Ovary (tissue), 9 donors: ENCODE data around the gene MAT2A. TPM values are rescaled to one million over a fixed set of nuclear protein-coding genes. Genes with fewer than 3 reads are reported as not detected.

ENCODE experiments used
- DNase-seq, 5 donors: peaks; one replicate each; pipeline ENCODE4 v3.0.0-alpha.2; 2019 to 2020
- H3K27ac ChIP-seq, 2 donors: fragments of 200-600 bp; one replicate each; pipeline versions ENCODE4 v1.5.1 to v1.8.0; 2019 to 2022
- H3K27me3 ChIP-seq: fragments of 200-600 bp; one replicate; pipeline ENCODE4 v1.8.0; 2022
- H3K36me3 ChIP-seq: fragments of 200-600 bp; sonication (generic); one replicate; pipeline ENCODE4 v1.5.1; 2019
- H3K4me1 ChIP-seq: one replicate; pipeline ENCODE4 v1.8.1; 2013; ENCODE audit warnings: mild to moderate bottlenecking, moderate library complexity; ENCODE audit not compliant: insufficient read depth
- H3K4me3 ChIP-seq: fragments of 200-600 bp; sonication (generic); one replicate; pipeline ENCODE4 v1.5.1; 2017
- H3K9me3 ChIP-seq, 2 donors: fragments of 200-600 bp in 1 of 2; sonication (generic) in 1 of 2; one replicate each; pipeline versions ENCODE4 v1.5.1 to v1.8.1; 2013 to 2019; ENCODE audit warnings: mild to moderate bottlenecking in 1 of 2, moderate library complexity in 1 of 2
- CTCF ChIP-seq, 3 donors: fragments of 450-650 bp in 2 of 3; fragments of 200-600 bp in 1 of 3; IDR thresholded peaks; one replicate each; pipeline versions ENCODE4 v1.5.1 to v1.8.0; 2016 to 2022; ENCODE audit warnings: antibody characterized with exemption in 3 of 3, mild to moderate bottlenecking in 1 of 3
- EP300 ChIP-seq: sonication (generic); formaldehyde crosslinking; IDR thresholded peaks from one replicate; pipeline ENCODE4 v1.6.1; 2017; ENCODE audit warnings: antibody characterized with exemption
- POLR2A ChIP-seq: fragments of 450-650 bp; IDR thresholded peaks from one replicate; pipeline ENCODE4 v1.6.1; 2017; ENCODE audit warnings: antibody characterized with exemption, mild to moderate bottlenecking, moderate library complexity
- WGBS, 3 donors: extraction: QIAGEN DNeasy Blood & Tissue Kit in 1 of 3; methylation state at CpG; one replicate each; pipeline versions ENCODE4 v1.1.5 to v1.1.7; 2013 to 2017; 5-methylcytosine and 5-hydroxymethylcytosine counted together
- intact Hi-C, 4 donors: fragments of 100-400 bp; cut with DNase I; formaldehyde crosslinking; loops; one replicate each; pipeline versions ENCODE4 v1.11.0 to v1.15.1; 2022 to 2023
- polyA plus RNA-seq, 2 donors: library from polyadenylated mRNA; stranded (reverse); fragments of 200-250 nt in 1 of 2; fragments of 350-450 nt in 1 of 2; fragmentation: Illumina TruSeq in 1 of 2; extraction: RNeasy Lipid Tissue Mini Kit (QIAGEN cat#74804) in 1 of 2; gene quantifications; one replicate each; pipeline ENCODE4 v1.2.3, GENCODE V29; 2013 to 2014
- total RNA-seq, 7 donors: library from RNA; depleted of rRNA in 2 of 7; stranded (reverse); fragments of >200 nt in 2 of 7; fragmentation: NEBNext Ultra II Directional in 3 of 7; extraction: Animal tissue kit (Norgen Biotek cat#: 25700) in 3 of 7; gene quantifications; one replicate each; pipeline versions ENCODE4 v1.1.0 to v1.2.4, GENCODE V29; 2016 to 2023
- donor health status: DM: no; HTN: no; CAD: no; lungs with moderate emphysema.
- donor health status: DM: no; HTN: no; CAD: no.
- donor health status: Bipolar disorder and iron deficiency.
- donor health status: DM: yes; HTN: yes; CAD: no.
- donor health status: DM: no; HTN: no; CAD: no.
- donor health status: DM: yes; HTN: yes; CAD: no.

MAT2A gene
- total and polyA plus RNA-seq, 9 donors = 70.8 to 766 (median 224) TPM

- peak; percentile 58 to 74 (median 66) for DNase-seq
- TF ChIP-seq POLR2A (peak; percentile 30), EP300 (no peak)
- 1 to 2% (median 1%) methylated on average over 34 to 35 of the region's 35 CpGs for WGBS, 3 donors
- Histone ChIP-seq H3K4me1 (peaks cover 4% of the 10 kb centered on the region), H3K36me3 (no peaks in the 10 kb centered on the region), H3K9me3 (no peaks in the 10 kb centered on the region), H3K27me3 (no peaks in the 10 kb centered on the region), H3K4me3 (peak overlapping the region; percentile 68), H3K27ac (peak overlapping the region; percentile 97 to 98)
- intact Hi-C loops = loop anchor here in 2 of 4 donors (2.0 to 5.0 kb wide), 2 partner anchors 101 to 117 kb away; no protein-coding TSS in a partner anchor
Measured at GRCh38 chr2:85537600-85538506, 1.1 kb upstream of the MAT2A start.

GRCh38 chr2:85539361-85540132 is 579 bp downstream of the MAT2A start:
- peak overlapping the region; percentile 97 to 98 for H3K27ac ChIP-seq
- no peaks in the 10 kb centered on the region for H3K36me3 ChIP-seq
- no peak for TF ChIP-seq EP300
- no peak for TF ChIP-seq POLR2A
- TF ChIP-seq CTCF (IDR thresholded peaks at IDR 0.05) = no peak
- intact Hi-C loops = loop anchor here in 2 of 4 donors (2.0 to 5.0 kb wide), 2 partner anchors 102 to 119 kb away; no protein-coding TSS in a partner anchor
- no peaks in the 10 kb centered on the region for H3K27me3 ChIP-seq
- DNase-seq = peak; percentile 75 to 85 (median 81)
- peak overlapping the region; percentile 68 for H3K4me3 ChIP-seq
- peaks cover 4% of the 10 kb centered on the region for H3K4me1 ChIP-seq
- WGBS, 3 donors = 0 to 1% (median 0%) methylated on average over 56 to 67 of the region's 67 CpGs
- no peaks in the 10 kb centered on the region for H3K9me3 ChIP-seq

- no peak for TF ChIP-seq POLR2A
- TF ChIP-seq CTCF (IDR thresholded peaks at IDR 0.05) = no peak
- TF ChIP-seq EP300 = no peak
- H3K4me1 ChIP-seq = peaks cover 4% of the 10 kb centered on the region
- H3K27ac ChIP-seq = peak overlapping the region; percentile 97 to 98
- no peak for DNase-seq
- H3K4me3 ChIP-seq = peak overlapping the region; percentile 68
- H3K27me3 ChIP-seq = no peaks in the 10 kb centered on the region
- H3K36me3 ChIP-seq = no peaks in the 10 kb centered on the region
- WGBS, 3 donors = 4 to 6% (median 6%) methylated on average over 11 of the region's 11 CpGs
- H3K9me3 ChIP-seq = no peaks in the 10 kb centered on the region
- intact Hi-C loops = no loop called here
Measured at GRCh38 chr2:85540133-85540648, 1.2 kb downstream of the MAT2A start.

- Histone ChIP-seq H3K27ac (no peak overlapping the region), H3K27me3 (no peaks in the 10 kb centered on the region), H3K9me3 (no peaks in the 10 kb centered on the region), H3K4me1 (peaks cover 4% of the 10 kb centered on the region), H3K36me3 (no peaks in the 10 kb centered on the region), H3K4me3 (peak overlapping the region; percentile 68)
- WGBS, 3 donors = 29 to 36% (median 32%) methylated on average over 4 of the region's 4 CpGs
- intact Hi-C loops = no loop called here
- no peak for TF ChIP-seq POLR2A
- TF ChIP-seq CTCF (IDR thresholded peaks at IDR 0.05) = no peak
- TF ChIP-seq EP300 = no peak
- no peak for DNase-seq
Measured at GRCh38 chr2:85541262-85541661, 2.3 kb downstream of the MAT2A start.
